GOT3 (cell line): ENCODE results near the gene RGCC.

Experiments
- DNase-seq: peaks from one replicate; lab custom pipeline; 2025; ENCODE audit warnings: mixed read lengths; lab: John Stamatoyannopoulos, UW

RGCC gene

GRCh38 chr13:41516166-41516565, 58.8 kb downstream of the RGCC start:
- no peak for DNase-seq

GRCh38 chr13:41516760-41517159, 59.4 kb downstream of the RGCC start:
- no peak for DNase-seq

- DNase-seq = no peak
These were observed 62.8 kb downstream of the RGCC start for GRCh38 chr13:41520016-41520659.
